Body of pancreas (tissue), 4 donors: ENCODE results near the gene DOCK4. TPM values are rescaled to one million over a fixed set of nuclear protein-coding genes. Genes with fewer than 3 reads are reported as not detected.

Source experiments
- ATAC-seq: fragments of 150-250 bp; one replicate; pipeline ENCODE4 v1.9.1; 2016
- DNase-seq, 4 donors: peaks; one replicate each; pipeline ENCODE4 v3.0.0-alpha.2; 2019
- H3K27ac ChIP-seq, 4 donors: fragments of 200-600 bp; sonication (generic); 1 replicate in 3 of 4; 2 replicates in 1 of 4; pipeline versions ENCODE4 v1.5.1 to v1.6.1; 2016 to 2019; ENCODE audit warnings: mild to moderate bottlenecking in 1 of 4, mixed read lengths in 1 of 4, moderate library complexity in 1 of 4
- H3K27me3 ChIP-seq, 2 donors: fragments of 200-600 bp; sonication (generic); one replicate each; pipeline ENCODE4 v1.6.0; 2016; ENCODE audit warnings: mild to moderate bottlenecking in 1 of 2
- H3K36me3 ChIP-seq, 2 donors: fragments of 200-600 bp; sonication (generic); replicated peaks in 1 of 2; 2 replicates each; pipeline ENCODE4 v1.5.1; 2016; ENCODE audit warnings: low read depth in 2 of 2; ENCODE audit not compliant: insufficient read depth in 1 of 2
- H3K4me1 ChIP-seq: fragments of 200-600 bp; sonication (generic); one replicate; pipeline ENCODE4 v1.6.0; 2016
- H3K4me3 ChIP-seq, 2 donors: fragments of 200-600 bp; sonication (generic); 1 replicate in 1 of 2; 2 replicates in 1 of 2; pipeline ENCODE4 v1.5.1; 2016 to 2019
- H3K9me3 ChIP-seq, 3 donors: fragments of 200-600 bp; sonication (generic); 1 replicate in 2 of 3; 2 replicates in 1 of 3; pipeline ENCODE4 v1.5.1; 2016
- CTCF ChIP-seq, 7 experiments: fragments of 450-650 bp in 4 of 7; fragments of 200-600 bp in 3 of 7; sonication (generic) in 3 of 7; IDR thresholded peaks; one replicate each; pipeline ENCODE4 v1.5.1; 2016 to 2019; ENCODE audit warnings: antibody characterized with exemption in 7 of 7
- POLR2A ChIP-seq, 3 donors: fragments of 450-650 bp; IDR thresholded peaks; one replicate each; pipeline ENCODE4 v1.6.1; 2016; ENCODE audit warnings: antibody characterized with exemption in 3 of 3, mild to moderate bottlenecking in 2 of 3
- WGBS, 2 donors: methylation state at CpG; one replicate each; pipeline ENCODE4 v1.1.5; 2017; 5-methylcytosine and 5-hydroxymethylcytosine counted together
- intact Hi-C: fragments of 100-400 bp; cut with DNase I; formaldehyde crosslinking; loops from one replicate; pipeline ENCODE4 v1.15.1; 2023
- total RNA-seq, 2 donors: library from RNA; depleted of rRNA; stranded (reverse); fragments of >200 nt; gene quantifications; one replicate each; pipeline ENCODE4 v1.1.0, GENCODE V29; 2016

DOCK4 gene
- total RNA-seq, 2 donors from 2014 or later, result 24.9 to 34.6 TPM

- DNase-seq (no peak), ATAC-seq (no peak)
- Histone ChIP-seq H3K27ac (no peak overlapping the region), H3K4me3 (no peak overlapping the region), H3K9me3 (no peaks in the 10 kb centered on the region), H3K27me3 (no peaks in the 10 kb centered on the region), H3K4me1 (peaks cover 26% of the 10 kb centered on the region), H3K36me3 (no peaks in the 10 kb centered on the region)
- intact Hi-C loops, result no loop called here
- TF ChIP-seq CTCF (IDR thresholded peaks at IDR 0.05) (no peak), POLR2A (IDR thresholded peaks at IDR 0.05) (no peak)
These were observed 419.1 kb downstream of the DOCK4 start for GRCh38 chr7:111787099-111787498.

DNA sequence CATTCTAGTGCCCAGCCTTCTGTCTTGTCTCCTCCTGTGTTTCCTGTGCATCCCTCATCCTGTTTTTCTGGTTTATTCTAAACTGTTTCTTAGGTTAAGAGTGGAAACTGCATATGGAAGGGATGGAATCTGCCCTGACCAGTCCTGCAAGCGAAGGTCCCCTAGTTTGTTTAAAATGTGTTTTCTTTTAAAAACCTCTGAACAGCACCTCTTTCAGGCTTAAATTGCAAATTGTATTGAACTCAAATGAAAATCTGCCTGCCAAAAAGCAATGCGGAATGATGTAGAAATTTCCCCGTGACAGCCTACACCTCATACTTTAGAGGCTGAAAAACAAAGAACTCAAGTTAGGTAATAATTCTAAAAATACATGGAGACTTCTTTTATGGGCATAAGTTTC is 421.1 kb downstream of the DOCK4 start:
- WGBS, 2 donors, result 53 to 77% methylated on average over 3 of the region's 3 CpGs
- Histone ChIP-seq H3K9me3 (no peaks in the 10 kb centered on the region), H3K27me3 (no peaks in the 10 kb centered on the region), H3K4me3 (no peak overlapping the region), H3K36me3 (no peaks in the 10 kb centered on the region), H3K4me1 (peaks cover 23% of the 10 kb centered on the region), H3K27ac (no peak overlapping the region)
- DNase-seq (no peak), ATAC-seq (no peak)
- no peak for TF ChIP-seq CTCF (IDR thresholded peaks at IDR 0.05)
- no peak for TF ChIP-seq POLR2A (IDR thresholded peaks at IDR 0.05)
- intact Hi-C loops, result no loop called here

DNA sequence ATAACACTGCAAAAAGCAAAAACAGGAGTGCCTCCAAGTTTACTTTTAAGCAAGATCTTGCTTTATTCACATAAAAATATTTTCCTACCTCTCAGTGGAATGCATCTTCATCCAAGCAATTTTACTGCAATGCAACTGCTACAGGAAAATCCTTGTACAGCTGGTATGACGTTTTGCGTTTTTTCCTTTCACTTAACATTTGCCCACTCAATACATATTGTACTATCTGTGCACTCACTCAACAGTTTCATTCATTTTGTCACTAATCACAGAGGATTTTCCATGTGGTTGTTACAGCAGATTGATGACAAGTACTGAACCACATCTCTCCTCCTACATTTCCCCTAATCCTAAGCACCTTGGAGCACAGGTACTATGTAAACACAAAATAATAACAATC is 421.9 kb downstream of the DOCK4 start:
- peaks cover 16% of the 10 kb centered on the region for H3K4me1 ChIP-seq
- H3K27me3 ChIP-seq, result no peaks in the 10 kb centered on the region
- H3K27ac ChIP-seq, result no peak overlapping the region
- DNase-seq (no peak), ATAC-seq (no peak)
- intact Hi-C loops, result no loop called here
- H3K36me3 ChIP-seq, result no peaks in the 10 kb centered on the region
- TF ChIP-seq POLR2A (IDR thresholded peaks at IDR 0.05) (no peak), CTCF (IDR thresholded peaks at IDR 0.05) (no peak)
- no peaks in the 10 kb centered on the region for H3K9me3 ChIP-seq
- no peak overlapping the region for H3K4me3 ChIP-seq
- WGBS, 2 donors, result 50 to 81% methylated on average over 2 of the region's 2 CpGs

DNA sequence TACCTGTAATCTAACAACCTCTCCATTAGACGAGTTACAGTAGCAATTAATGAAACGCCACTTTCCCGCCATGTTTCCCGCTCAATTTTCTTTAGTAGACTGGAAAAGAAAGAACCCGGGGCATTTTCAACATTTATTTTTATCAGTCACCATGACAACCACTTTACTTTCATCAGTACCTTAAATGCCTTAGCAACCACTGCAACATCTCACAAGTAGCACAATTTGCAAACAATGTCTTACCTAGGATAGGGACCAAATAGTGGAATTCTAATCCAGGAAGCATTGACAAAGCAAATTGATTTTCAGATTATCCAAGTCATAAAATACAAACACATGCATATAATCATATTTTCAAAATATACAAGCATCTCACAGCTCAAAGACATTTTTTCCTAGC is 422.3 kb downstream of the DOCK4 start:
- peaks cover 12% of the 10 kb centered on the region for H3K4me1 ChIP-seq
- ATAC-seq (no peak), DNase-seq (no peak)
- no peaks in the 10 kb centered on the region for H3K36me3 ChIP-seq
- intact Hi-C loops, result no loop called here
- TF ChIP-seq POLR2A (IDR thresholded peaks at IDR 0.05), result no peak
- TF ChIP-seq CTCF (IDR thresholded peaks at IDR 0.05), result no peak
- no peak overlapping the region for H3K4me3 ChIP-seq
- WGBS, 2 donors, result 83 to 93% methylated on average over 5 of the region's 5 CpGs
- no peak overlapping the region for H3K27ac ChIP-seq
- no peaks in the 10 kb centered on the region for H3K9me3 ChIP-seq
- H3K27me3 ChIP-seq, result no peaks in the 10 kb centered on the region

DNA sequence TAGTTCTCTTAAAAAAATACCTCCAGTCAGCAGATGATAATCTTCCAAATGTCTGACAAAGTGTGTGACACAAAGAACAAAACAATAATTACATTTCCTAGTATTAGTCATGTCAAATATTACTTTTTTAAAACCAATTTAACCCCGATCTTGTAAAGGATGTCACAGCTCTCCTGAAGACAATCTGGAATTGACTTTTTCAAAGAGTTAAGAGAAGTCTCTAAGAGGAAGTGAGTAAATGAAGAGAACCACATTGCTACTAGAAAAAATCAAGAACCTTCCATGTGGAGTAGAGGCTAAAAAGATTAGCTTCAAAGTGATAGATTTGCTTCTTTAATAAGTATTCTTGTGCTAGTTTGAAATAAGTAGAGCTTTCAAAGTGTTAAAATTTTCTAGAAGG is 425.7 kb downstream of the DOCK4 start:
- ATAC-seq, result no peak
- no peak for DNase-seq
- intact Hi-C loops, result no loop called here

More for the DNA sequence above, 425.7 kb downstream of the DOCK4 start:
- H3K36me3 ChIP-seq, result no peaks in the 10 kb centered on the region
- H3K27ac ChIP-seq, result no peak overlapping the region
- peaks cover 0 to 6% (median 0%) of the 10 kb centered on the region in 3 donors for H3K9me3 ChIP-seq
- no peak overlapping the region for H3K4me3 ChIP-seq
- H3K4me1 ChIP-seq, result peaks cover 9% of the 10 kb centered on the region
- H3K27me3 ChIP-seq, result no peaks in the 10 kb centered on the region
- TF ChIP-seq POLR2A (IDR thresholded peaks at IDR 0.05) (no peak), CTCF (IDR thresholded peaks at IDR 0.05) (no peak)
- 85 to 94% methylated on average over 1 of the region's 1 CpG for WGBS, 2 donors
